ENCODE data around the gene TAGLN2.

DNA sequence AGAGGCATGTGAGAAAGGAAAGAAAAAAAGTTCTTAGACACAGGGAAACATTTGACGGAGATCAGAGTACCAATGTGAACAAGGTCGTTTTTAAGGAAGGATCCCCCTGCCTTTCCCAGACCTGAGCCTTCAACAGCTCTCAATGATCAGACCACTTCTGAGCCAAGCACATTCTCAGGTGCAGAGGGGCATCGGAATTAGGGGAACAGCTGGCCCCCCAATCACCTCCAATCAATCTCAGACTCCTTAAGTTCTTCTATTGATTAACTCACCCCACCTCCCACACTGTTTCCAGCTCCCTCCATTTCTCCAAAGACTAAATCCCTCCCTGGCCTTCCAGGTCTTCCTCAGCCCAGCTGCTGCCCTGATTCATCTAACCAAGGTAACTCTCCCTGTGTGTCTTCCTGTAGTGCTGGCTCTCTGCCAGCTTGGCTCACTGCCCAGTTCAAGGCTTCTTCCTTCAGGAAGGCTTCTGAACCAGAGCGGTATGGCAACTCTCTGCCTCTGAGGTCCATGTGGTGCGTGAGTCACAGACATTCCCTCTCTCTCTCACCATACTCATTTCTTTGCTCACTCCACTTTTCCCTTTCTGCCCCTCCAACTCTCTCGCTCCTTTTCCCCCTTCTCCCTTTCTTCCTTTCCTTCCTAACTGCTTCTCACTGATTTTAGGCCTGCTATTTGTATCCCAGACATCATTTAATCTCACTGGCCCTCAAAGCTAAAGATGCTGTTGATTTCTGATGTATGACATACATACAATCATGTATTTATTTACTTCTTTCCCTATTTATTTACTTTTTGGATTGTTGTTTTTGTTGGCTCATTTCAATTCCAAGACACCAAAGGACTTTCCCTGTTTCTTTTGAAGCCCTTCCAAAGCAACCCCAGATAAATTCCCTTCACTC, 43.4 kb downstream of the TAGLN2 start:
- TF ChIP-seq, protein P1, sequence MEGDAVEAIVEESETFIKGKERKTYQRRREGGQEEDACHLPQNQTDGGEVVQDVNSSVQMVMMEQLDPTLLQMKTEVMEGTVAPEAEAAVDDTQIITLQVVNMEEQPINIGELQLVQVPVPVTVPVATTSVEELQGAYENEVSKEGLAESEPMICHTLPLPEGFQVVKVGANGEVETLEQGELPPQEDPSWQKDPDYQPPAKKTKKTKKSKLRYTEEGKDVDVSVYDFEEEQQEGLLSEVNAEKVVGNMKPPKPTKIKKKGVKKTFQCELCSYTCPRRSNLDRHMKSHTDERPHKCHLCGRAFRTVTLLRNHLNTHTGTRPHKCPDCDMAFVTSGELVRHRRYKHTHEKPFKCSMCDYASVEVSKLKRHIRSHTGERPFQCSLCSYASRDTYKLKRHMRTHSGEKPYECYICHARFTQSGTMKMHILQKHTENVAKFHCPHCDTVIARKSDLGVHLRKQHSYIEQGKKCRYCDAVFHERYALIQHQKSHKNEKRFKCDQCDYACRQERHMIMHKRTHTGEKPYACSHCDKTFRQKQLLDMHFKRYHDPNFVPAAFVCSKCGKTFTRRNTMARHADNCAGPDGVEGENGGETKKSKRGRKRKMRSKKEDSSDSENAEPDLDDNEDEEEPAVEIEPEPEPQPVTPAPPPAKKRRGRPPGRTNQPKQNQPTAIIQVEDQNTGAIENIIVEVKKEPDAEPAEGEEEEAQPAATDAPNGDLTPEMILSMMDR (IDR thresholded peaks at IDR 0.05) = no peak
- no peak for TF ChIP-seq POLR2A (IDR thresholded peaks at IDR 0.05)
